ENCODE results near the gene EIF3B.

Gene EIF3B

GRCh38 chr7:2350055-2350454 lies 4.6 kb upstream of the EIF3B start:
- DNase-seq: no peak
- no peak overlapping the region for H2AFZ ChIP-seq (ENCODE audit: low read length)
- H3K27me3 ChIP-seq (replicated peaks; ENCODE audit: insufficient read depth, low read length): no peaks in the 10 kb centered on the region
- H3K4me1 ChIP-seq (ENCODE audit: low read length): peaks cover 5% of the 10 kb centered on the region; the same call in 1 of the 2 replicates
- H4K20me1 ChIP-seq (ENCODE audit: insufficient read depth, low read length): no peaks in the 10 kb centered on the region
- H3K9ac ChIP-seq (ENCODE audit: low read length): no peak overlapping the region
- TF ChIP-seq EZH2 (optimal IDR thresholded peaks at IDR 0.05; ENCODE audit: low read depth, low read length) (no peak), EZH2phosphoT487 (IDR thresholded peaks at IDR 0.05; ENCODE audit: low read length) (no peak)
- TF ChIP-seq, protein P1, sequence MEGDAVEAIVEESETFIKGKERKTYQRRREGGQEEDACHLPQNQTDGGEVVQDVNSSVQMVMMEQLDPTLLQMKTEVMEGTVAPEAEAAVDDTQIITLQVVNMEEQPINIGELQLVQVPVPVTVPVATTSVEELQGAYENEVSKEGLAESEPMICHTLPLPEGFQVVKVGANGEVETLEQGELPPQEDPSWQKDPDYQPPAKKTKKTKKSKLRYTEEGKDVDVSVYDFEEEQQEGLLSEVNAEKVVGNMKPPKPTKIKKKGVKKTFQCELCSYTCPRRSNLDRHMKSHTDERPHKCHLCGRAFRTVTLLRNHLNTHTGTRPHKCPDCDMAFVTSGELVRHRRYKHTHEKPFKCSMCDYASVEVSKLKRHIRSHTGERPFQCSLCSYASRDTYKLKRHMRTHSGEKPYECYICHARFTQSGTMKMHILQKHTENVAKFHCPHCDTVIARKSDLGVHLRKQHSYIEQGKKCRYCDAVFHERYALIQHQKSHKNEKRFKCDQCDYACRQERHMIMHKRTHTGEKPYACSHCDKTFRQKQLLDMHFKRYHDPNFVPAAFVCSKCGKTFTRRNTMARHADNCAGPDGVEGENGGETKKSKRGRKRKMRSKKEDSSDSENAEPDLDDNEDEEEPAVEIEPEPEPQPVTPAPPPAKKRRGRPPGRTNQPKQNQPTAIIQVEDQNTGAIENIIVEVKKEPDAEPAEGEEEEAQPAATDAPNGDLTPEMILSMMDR (IDR thresholded peaks at IDR 0.05; ENCODE audit: low read length): no peak
- H3K79me2 ChIP-seq (ENCODE audit: low read length): peaks cover 2% of the 10 kb centered on the region
- no peaks in the 10 kb centered on the region for H3K9me2 ChIP-seq (replicated peaks; ENCODE audit: insufficient read depth, low read length)
- H3K36me3 ChIP-seq (replicated peaks; ENCODE audit: insufficient read depth, low read length): no peaks in the 10 kb centered on the region
- no peak overlapping the region for H3K4me3 ChIP-seq (ENCODE audit: low read length)
- no peaks in the 10 kb centered on the region for H3F3A ChIP-seq (ENCODE audit: insufficient read depth, low read length)
- H3K4me2 ChIP-seq (ENCODE audit: low read depth, low read length): no peak overlapping the region
- no peak overlapping the region for H3K27ac ChIP-seq (ENCODE audit: low read length)
- no peaks in the 10 kb centered on the region for H3K9me3 ChIP-seq (replicated peaks; ENCODE audit: insufficient read depth, low read length)

DNA sequence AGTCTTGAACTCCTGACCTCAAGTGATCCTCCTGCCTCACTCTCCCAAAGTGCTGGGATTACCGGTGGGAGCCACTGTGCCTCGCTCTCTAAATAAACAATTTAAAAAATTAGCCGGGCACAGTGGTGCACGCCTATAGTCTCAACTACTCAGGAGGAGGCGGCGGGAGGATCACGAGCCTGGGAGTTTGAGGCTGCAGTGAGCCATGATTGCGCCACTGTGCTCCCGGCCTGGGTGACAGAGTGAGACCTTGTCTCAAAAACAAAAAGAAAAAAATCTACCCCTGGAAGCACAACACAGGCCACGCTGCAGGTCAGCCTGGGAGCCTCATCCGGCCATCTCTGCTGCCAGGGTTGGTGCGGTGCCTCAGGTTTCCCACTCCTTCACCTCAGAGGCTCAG lies 3.8 kb upstream of the EIF3B start:
- H3K79me2 ChIP-seq (ENCODE audit: low read length): peaks cover 10% of the 10 kb centered on the region
- no peaks in the 10 kb centered on the region for H3K9me3 ChIP-seq (replicated peaks; ENCODE audit: insufficient read depth, low read length)
- H3K4me3 ChIP-seq (ENCODE audit: low read length): no peak overlapping the region
- H3K27ac ChIP-seq (ENCODE audit: low read length): no peak overlapping the region
- peaks cover 5% of the 10 kb centered on the region; the same call in 1 of the 2 replicates for H3K4me1 ChIP-seq (ENCODE audit: low read length)
- DNase-seq: no peak
- H3K36me3 ChIP-seq (replicated peaks; ENCODE audit: insufficient read depth, low read length): no peaks in the 10 kb centered on the region
- H3K9ac ChIP-seq (ENCODE audit: low read length): no peak overlapping the region
- no peaks in the 10 kb centered on the region for H3K27me3 ChIP-seq (replicated peaks; ENCODE audit: insufficient read depth, low read length)
- no peak overlapping the region for H3K4me2 ChIP-seq (ENCODE audit: low read depth, low read length)
- TF ChIP-seq, protein P1 (IDR thresholded peaks at IDR 0.05; ENCODE audit: low read length): no peak
- TF ChIP-seq EZH2 (optimal IDR thresholded peaks at IDR 0.05; ENCODE audit: low read depth, low read length) (no peak), EZH2phosphoT487 (IDR thresholded peaks at IDR 0.05; ENCODE audit: low read length) (no peak)
- no peak overlapping the region for H2AFZ ChIP-seq (ENCODE audit: low read length)
- no peaks in the 10 kb centered on the region for H3K9me2 ChIP-seq (replicated peaks; ENCODE audit: insufficient read depth, low read length)
- H3F3A ChIP-seq (ENCODE audit: insufficient read depth, low read length): peaks cover 2% of the 10 kb centered on the region
- H4K20me1 ChIP-seq (ENCODE audit: insufficient read depth, low read length): no peaks in the 10 kb centered on the region

GRCh38 chr7:2353113-2353935 lies 1.3 kb upstream of the EIF3B start:
- peaks cover 35% of the 10 kb centered on the region for H3K79me2 ChIP-seq (ENCODE audit: low read length)
- H3K4me2 ChIP-seq (ENCODE audit: low read depth, low read length): peak overlapping the region; percentile 75
- peak overlapping the region; percentile 68 for H3K4me3 ChIP-seq (ENCODE audit: low read length)
- H3K4me1 ChIP-seq (ENCODE audit: low read length): peaks cover 13% of the 10 kb centered on the region
- no peak for DNase-seq
- no peak for TF ChIP-seq EZH2 (optimal IDR thresholded peaks at IDR 0.05; ENCODE audit: low read depth, low read length)
- TF ChIP-seq EZH2phosphoT487 (IDR thresholded peaks at IDR 0.05; ENCODE audit: low read length): no peak
- no peaks in the 10 kb centered on the region for H3K27me3 ChIP-seq (replicated peaks; ENCODE audit: insufficient read depth, low read length)
- no peaks in the 10 kb centered on the region for H3K9me2 ChIP-seq (replicated peaks; ENCODE audit: insufficient read depth, low read length)
- peaks cover 19% of the 10 kb centered on the region for H4K20me1 ChIP-seq (ENCODE audit: insufficient read depth, low read length)
- peak overlapping the region; percentile 95; the same call in 1 of the 2 replicates for H3K27ac ChIP-seq (ENCODE audit: low read length)
- peak overlapping the region; percentile 94 for H2AFZ ChIP-seq (ENCODE audit: low read length)
- peaks cover 7% of the 10 kb centered on the region for H3F3A ChIP-seq (ENCODE audit: insufficient read depth, low read length)
- no peaks in the 10 kb centered on the region for H3K9me3 ChIP-seq (replicated peaks; ENCODE audit: insufficient read depth, low read length)
- 0 out of 2 replicates have a peak, but pooled peaks cover 6% of the 10 kb centered on the region for H3K36me3 ChIP-seq (replicated peaks; ENCODE audit: insufficient read depth, low read length)
- peak overlapping the region; percentile 100 for H3K9ac ChIP-seq (ENCODE audit: low read length)

- H3K9me2 ChIP-seq (replicated peaks; ENCODE audit: insufficient read depth, low read length): no peaks in the 10 kb centered on the region
- peak overlapping the region; percentile 94 for H2AFZ ChIP-seq (ENCODE audit: low read length)
- peaks cover 13% of the 10 kb centered on the region for H3K4me1 ChIP-seq (ENCODE audit: low read length)
- H3K79me2 ChIP-seq (ENCODE audit: low read length): peaks cover 40% of the 10 kb centered on the region
- H3K27ac ChIP-seq (ENCODE audit: low read length): peak overlapping the region; percentile 95
- H3K4me3 ChIP-seq (ENCODE audit: low read length): peak overlapping the region; percentile 68
- H3F3A ChIP-seq (ENCODE audit: insufficient read depth, low read length): peaks cover 7% of the 10 kb centered on the region
- no peaks in the 10 kb centered on the region for H3K27me3 ChIP-seq (replicated peaks; ENCODE audit: insufficient read depth, low read length)
- H3K9me3 ChIP-seq (replicated peaks; ENCODE audit: insufficient read depth, low read length): no peaks in the 10 kb centered on the region
- H3K9ac ChIP-seq (ENCODE audit: low read length): peak overlapping the region; percentile 100
- TF ChIP-seq, protein P1 (IDR thresholded peaks at IDR 0.05; ENCODE audit: low read length): no peak
- TF ChIP-seq EZH2 (optimal IDR thresholded peaks at IDR 0.05; ENCODE audit: low read depth, low read length) (no peak), EZH2phosphoT487 (IDR thresholded peaks at IDR 0.05; ENCODE audit: low read length) (no peak)
- peaks cover 6% of the 10 kb centered on the region; the same call in 1 of the 2 replicates for H3K36me3 ChIP-seq (replicated peaks; ENCODE audit: insufficient read depth, low read length)
- H4K20me1 ChIP-seq (ENCODE audit: insufficient read depth, low read length): peaks cover 24% of the 10 kb centered on the region
- peak overlapping the region; percentile 75 for H3K4me2 ChIP-seq (ENCODE audit: low read depth, low read length)
- peak; percentile 94 for DNase-seq
Measured at GRCh38 chr7:2353936-2354185, 766 bp upstream of the EIF3B start.

Data from MM.1S (cell line).